GM13976 (cell line): ENCODE data around the gene ATG2A.

Experiments used
- DNase-seq: peaks from one replicate; pipeline ENCODE4 v3.0.0; 2012; ENCODE audit warnings: low spot score
- in situ Hi-C: fragments of 300-500 bp; cut with MboI; formaldehyde crosslinking; loops from one replicate; pipeline ENCODE4 v1.12.0; 2022; ENCODE audit warnings: low sequenced_read_pairs, mixed read lengths, inconsistent platforms; ENCODE audit not compliant: unreplicated experiment
- TF ChIP-seq, protein P1 (sequence below): IDR thresholded peaks from 2 replicates; pipeline ENCODE4 v1.5.1; 2012; ENCODE audit warnings: borderline replicate concordance, mild to moderate bottlenecking; ENCODE audit not compliant: insufficient read depth; ENCODE audit errors: extremely low read depth, missing control alignments, control extremely low read depth

The ATG2A gene

DNA sequence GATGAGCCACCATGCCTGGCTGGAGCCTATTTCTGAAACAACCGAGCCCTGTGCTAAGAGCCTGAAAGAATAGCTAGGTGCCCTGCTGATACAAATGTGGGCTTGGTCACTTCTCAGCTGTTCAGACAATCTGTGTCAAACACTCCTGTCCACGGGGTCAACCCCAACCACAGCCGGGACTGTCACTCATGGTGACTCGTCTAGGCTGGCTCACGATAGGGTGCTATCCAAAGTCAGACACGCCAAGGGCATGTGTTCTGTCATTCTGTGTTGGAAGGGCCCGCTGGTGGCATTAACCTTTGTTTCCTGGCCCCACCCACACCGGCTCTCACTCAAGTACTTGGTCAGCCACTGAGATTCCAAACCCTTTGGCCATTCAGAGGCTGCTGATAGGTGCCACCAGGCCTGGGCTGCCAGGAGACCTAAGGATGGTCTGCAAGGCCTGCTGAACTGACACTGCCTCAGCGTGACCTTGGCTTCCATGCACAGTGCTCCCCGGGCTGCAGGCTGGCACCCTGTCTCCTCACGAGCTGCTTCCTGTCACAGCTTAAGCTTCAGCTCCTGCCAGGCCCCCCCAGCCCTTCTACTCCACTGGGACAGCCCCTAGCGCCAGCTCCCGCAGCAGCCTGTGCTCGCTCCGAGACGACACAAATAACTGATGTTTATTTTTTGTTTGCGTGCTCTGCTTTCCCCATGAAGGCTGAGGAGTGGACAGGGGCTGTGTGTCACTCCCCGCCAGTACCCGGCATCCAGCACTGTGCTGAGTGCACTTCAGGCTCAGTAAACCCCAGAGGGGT lies 58.3 kb downstream of the ATG2A start:
- TF ChIP-seq, protein P1, sequence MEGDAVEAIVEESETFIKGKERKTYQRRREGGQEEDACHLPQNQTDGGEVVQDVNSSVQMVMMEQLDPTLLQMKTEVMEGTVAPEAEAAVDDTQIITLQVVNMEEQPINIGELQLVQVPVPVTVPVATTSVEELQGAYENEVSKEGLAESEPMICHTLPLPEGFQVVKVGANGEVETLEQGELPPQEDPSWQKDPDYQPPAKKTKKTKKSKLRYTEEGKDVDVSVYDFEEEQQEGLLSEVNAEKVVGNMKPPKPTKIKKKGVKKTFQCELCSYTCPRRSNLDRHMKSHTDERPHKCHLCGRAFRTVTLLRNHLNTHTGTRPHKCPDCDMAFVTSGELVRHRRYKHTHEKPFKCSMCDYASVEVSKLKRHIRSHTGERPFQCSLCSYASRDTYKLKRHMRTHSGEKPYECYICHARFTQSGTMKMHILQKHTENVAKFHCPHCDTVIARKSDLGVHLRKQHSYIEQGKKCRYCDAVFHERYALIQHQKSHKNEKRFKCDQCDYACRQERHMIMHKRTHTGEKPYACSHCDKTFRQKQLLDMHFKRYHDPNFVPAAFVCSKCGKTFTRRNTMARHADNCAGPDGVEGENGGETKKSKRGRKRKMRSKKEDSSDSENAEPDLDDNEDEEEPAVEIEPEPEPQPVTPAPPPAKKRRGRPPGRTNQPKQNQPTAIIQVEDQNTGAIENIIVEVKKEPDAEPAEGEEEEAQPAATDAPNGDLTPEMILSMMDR: no peak
- no peak for DNase-seq
- in situ Hi-C loops: no loop called here

DNA sequence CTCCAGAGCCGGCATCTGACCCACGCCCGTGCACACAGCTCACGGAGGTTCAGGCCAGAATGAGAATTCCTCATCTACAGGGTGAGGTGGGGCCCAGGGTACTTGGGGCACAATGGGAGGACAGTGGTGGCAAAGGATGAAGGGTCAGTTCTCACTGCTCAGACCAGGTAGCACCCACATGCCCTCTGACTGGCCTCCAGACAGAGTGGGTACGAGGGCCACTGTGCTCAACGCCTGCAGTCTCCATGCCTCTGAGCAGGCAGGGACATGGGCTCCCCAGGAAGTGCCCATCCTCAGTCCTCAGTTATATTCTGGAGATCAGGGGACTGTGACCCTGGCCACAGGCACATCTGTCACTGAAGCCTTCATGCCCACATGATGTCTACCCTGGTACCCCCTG lies 59.5 kb downstream of the ATG2A start:
- in situ Hi-C loops: no loop called here
- DNase-seq: no peak
- TF ChIP-seq, protein P1: no peak

DNA sequence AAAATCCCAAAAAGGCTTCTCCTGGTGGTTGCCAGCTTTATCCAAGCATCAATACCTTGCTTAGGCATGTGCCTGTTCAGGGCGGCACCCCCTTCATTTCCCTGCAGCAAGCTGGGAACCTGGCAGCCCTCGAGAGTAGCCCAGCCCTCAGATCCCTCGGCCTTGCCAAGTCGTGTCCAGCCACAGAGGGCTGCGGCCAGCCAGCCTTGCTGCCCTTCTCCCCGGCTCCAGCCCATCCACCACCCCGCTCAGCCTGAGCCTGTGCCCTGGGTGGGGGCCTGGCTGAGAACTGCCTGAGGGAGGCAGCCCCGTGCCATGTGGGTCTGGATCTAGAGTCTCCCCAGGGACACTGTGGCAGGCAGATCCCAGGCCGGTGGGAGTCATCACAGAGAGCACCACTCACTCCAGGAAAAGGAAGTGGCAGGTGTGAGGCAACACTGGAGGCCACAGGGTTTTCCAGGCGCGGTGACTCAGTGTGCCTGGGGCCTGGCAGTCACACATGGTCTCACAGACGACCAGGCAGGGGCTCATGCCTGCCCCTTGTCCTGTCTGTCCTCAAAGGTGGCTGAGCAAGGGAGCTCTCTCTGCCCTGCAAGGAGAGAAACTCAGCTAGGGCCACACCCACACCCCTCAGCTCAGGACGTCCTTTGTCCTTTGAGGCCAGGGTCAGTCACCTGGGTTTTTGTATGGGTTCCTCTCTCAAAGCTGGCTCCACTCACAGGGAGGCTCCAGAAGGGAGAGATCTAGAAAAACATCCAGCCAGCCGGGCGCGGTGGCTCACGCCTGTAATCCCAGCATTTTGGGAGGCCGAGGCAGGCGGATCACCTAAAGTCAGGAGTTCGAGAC lies 60.4 kb downstream of the ATG2A start:
- in situ Hi-C loops: no loop called here
- TF ChIP-seq, protein P1: no peak
- DNase-seq: no peak

DNA sequence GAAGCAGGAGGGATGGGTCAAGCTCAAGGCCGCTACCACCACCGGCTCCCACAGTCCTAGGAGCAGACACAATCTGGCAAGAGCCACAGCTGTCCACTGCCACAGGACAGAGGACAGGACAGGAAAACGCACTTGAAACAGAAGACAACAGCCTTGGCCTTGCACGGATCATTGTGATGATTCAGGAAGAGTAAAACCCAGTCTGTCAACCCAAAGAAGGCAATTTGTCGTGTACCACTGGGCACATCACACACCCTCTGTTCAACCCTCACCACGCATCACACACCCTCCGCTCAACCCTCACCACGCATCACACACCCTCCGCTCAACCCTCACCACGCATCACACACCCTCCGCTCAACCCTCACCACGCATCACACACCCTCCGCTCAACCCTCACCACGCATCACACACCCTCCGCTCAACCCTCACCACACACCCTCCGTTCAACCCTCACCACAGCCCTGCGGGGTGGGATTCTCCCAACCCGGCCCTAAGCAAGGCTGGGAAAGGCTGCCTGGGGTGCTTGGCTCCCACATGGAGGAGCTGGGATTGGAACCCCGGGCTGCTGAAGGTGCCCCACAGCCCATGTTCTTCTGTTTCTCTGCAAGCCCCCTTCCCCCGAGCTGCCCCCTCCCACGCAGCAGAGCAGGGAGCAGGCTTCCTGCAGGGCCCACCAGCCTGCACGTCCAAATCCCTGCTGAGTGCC lies 61.3 kb downstream of the ATG2A start:
- in situ Hi-C loops: no loop called here
- no peak for DNase-seq
- TF ChIP-seq, protein P1: no peak

DNA sequence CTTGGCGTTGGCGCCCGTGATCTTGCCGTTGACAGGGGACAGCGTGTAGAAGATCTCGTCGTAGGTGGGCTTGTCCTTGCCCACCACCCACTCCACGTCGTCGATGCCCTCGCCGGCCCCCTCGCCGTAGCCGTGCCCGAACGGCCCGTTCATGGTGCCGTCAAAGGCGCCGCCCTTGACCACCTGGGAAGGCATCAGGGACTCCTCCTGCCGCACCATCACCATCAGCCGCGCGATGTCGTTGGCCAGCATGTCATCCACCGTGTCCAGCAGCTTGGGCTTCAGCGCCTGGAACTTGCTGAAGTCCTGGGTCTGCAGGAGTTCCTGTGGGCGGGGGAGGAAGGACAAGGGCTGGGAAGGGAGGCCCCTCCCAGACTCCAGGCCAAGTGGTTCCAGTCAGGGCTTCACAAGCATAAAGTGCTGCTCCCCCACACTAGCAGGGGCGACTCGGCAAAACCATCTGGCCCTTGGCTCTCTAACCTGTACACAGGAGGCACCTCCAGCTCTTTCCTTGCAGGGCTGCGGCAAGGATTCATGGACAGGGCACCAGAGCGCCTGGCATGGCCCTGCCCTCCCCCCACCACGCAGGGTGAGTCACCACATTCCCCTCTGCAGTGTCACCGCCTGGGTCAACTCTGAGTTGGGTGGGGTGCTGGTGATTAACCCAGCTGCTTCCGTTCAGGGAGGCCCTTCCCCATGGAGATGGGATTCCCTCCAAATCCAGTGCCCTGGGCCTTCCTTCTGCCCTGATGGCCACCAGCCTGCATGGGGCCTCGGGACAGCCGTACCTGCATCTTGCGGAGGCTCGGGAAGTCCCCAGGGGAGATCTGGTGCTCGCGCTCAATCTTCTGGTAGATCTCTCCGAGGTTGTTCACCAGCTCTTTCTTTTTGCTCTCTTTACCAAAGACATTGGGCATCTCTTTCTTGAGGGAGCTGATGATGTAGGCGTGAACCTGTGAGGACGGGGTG lies 62.2 kb downstream of the ATG2A start:
- in situ Hi-C loops: no loop called here
- TF ChIP-seq, protein P1: no peak
- no peak for DNase-seq
